ENCODE data around the gene ATP1A3. TPM values are rescaled to one million over a fixed set of nuclear protein-coding genes. Genes with fewer than 3 reads are reported as not detected.
A peak's percentile ranks its signal among the peaks of the same experiment; 100 is the strongest.
"Not testable (repeated sequence)": the region's sequence is repeated elsewhere in the genome, so short reads cannot be mapped to it uniquely, and the experiment has no call there.

ATP1A3 gene
- polyA plus RNA-seq, 1 of the 3 experiments (the other 2 are of a cell fraction) = 0.77 TPM

DNA sequence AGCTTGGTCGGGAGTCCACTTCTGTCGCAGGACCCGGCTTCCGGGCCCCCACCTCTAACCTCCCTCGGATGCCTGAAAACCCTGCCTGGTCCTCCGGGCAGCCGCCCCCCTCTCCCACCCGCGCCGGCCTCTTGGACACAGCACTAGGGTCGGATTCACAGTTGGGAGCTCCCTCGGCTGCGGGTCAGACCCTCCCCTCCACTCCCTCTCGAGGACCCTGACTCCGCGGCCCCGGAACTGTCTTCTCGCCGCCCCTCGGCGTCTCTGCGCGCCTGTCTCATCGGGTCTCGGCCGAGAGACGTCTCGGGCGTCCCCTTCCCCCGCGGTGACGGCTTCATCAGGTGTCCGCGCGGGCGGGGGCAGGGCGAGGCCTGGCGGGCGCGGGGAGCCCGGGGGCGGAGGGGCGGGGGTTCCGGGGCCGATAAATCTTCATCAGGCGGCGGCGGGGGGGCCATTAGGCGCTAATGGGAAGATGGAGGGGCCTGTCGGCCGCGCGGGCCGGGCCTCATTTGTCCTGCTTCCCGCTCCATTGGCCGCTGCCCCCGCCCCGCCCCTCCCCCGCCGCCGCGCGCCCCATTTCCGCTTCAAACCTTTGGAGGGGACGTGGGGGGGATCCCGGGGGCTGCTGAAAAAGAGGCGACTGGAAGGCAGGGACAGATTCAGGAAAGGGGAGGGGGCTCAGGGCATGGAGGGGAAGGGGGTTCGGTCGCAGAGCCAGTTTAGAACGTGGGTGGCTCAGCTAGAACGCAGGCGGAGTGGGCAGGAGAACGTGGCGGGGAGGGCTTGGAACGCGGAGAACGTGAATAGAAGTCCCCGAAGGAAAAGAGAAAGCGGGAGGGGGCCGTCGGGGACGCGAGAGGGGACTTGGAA, 53.9 kb downstream of the ATP1A3 start:
- Histone ChIP-seq H3F3A (replicated peaks; ENCODE audit: insufficient read depth) (no peaks in the 10 kb centered on the region), H4K20me1 (ENCODE audit: insufficient read depth) (0 out of 2 replicates have a peak, but pooled peaks cover 3% of the 10 kb centered on the region), H3K4me1 (ENCODE audit: control insufficient read depth in 1 of 2, insufficient read depth in 2 of 2, low read depth in 1 of 2, low read length in 1 of 2) (no peaks in the 10 kb centered on the region; a peak in 1 of 4 replicates), H3K9me3 (no peaks in the 10 kb centered on the region), H3K27me3 (ENCODE audit: insufficient read depth) (no peaks in the 10 kb centered on the region), H3K36me3 (replicated peaks in 1 of 2; ENCODE audit: control insufficient read depth in 1 of 2, insufficient read depth in 2 of 2, low read length in 1 of 2) (no peaks in the 10 kb centered on the region), H3K4me3 (ENCODE audit: low read depth in 2 of 2, low read length in 1 of 2) (peak overlapping the region; percentile 35 to 42; a peak in 3 of 4 replicates), H3K9me2 (no peaks in the 10 kb centered on the region), H3K79me2 (ENCODE audit: insufficient read depth) (no peaks in the 10 kb centered on the region), H2AFZ (ENCODE audit: low read depth) (peak overlapping the region; percentile 81; the same call in 1 of the 2 replicates), H3K27ac (ENCODE audit: low read depth in 2 of 2, low read length in 1 of 2) (peak overlapping the region in 1 of 2 experiments; percentile 47; a peak in 1 of 4 replicates), H3K9ac (peak overlapping the region; percentile 45), H3K4me2 (peak overlapping the region; percentile 70)
- 5% methylated on average over 38 of the region's 83 CpGs for WGBS (ENCODE audit: low lambda C conversion rate)
- no peak for TF ChIP-seq CTCF (IDR thresholded peaks at IDR 0.05)
- no peak for TF ChIP-seq RCOR1 (IDR thresholded peaks at IDR 0.05; ENCODE audit: low read length)
- no peak for TF ChIP-seq NRF1 (IDR thresholded peaks at IDR 0.05; ENCODE audit: low read depth, low read length)
- no peak for TF ChIP-seq USF1 (IDR thresholded peaks at IDR 0.05; ENCODE audit: borderline replicate concordance, low read depth)
- no peak for TF ChIP-seq REST (IDR thresholded peaks at IDR 0.05; ENCODE audit: low read depth, low read length)
- TF ChIP-seq, protein P1, sequence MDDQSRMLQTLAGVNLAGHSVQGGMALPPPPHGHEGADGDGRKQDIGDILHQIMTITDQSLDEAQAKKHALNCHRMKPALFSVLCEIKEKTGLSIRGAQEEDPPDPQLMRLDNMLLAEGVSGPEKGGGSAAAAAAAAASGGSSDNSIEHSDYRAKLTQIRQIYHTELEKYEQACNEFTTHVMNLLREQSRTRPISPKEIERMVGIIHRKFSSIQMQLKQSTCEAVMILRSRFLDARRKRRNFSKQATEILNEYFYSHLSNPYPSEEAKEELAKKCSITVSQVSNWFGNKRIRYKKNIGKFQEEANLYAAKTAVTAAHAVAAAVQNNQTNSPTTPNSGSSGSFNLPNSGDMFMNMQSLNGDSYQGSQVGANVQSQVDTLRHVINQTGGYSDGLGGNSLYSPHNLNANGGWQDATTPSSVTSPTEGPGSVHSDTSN (IDR thresholded peaks at IDR 0.05) = no peak
- no peak for TF ChIP-seq RFX5 (IDR thresholded peaks at IDR 0.05; ENCODE audit: low read length)
- TF ChIP-seq ZBTB33 (IDR thresholded peaks at IDR 0.05; ENCODE audit: borderline replicate concordance, low read depth) = no peak
- TF ChIP-seq GATA2 (CRISPR knock-in tag; IDR thresholded peaks at IDR 0.05) = no peak
- TF ChIP-seq SIN3A (IDR thresholded peaks at IDR 0.05; ENCODE audit: borderline replicate concordance, low read depth, low read length) = no peak
- TF ChIP-seq MEF2A (IDR thresholded peaks at IDR 0.05; ENCODE audit: borderline replicate concordance, low read depth) = no peak
- no peak for TF ChIP-seq TCF12 (IDR thresholded peaks at IDR 0.05)
- no peak for TF ChIP-seq CHD2 (IDR thresholded peaks at IDR 0.05; ENCODE audit: low read length, partially characterized antibody)
- TF ChIP-seq, protein P2, sequence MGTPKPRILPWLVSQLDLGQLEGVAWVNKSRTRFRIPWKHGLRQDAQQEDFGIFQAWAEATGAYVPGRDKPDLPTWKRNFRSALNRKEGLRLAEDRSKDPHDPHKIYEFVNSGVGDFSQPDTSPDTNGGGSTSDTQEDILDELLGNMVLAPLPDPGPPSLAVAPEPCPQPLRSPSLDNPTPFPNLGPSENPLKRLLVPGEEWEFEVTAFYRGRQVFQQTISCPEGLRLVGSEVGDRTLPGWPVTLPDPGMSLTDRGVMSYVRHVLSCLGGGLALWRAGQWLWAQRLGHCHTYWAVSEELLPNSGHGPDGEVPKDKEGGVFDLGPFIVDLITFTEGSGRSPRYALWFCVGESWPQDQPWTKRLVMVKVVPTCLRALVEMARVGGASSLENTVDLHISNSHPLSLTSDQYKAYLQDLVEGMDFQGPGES (IDR thresholded peaks at IDR 0.05; ENCODE audit: low read depth, low read length) = no peak
- TF ChIP-seq POLR2AphosphoS5 (IDR thresholded peaks at IDR 0.05; ENCODE audit: low read depth, low read length) = no peak
- POLR2A ChIA-PET = interaction anchor here (1.6 kb wide), 1 partner anchor 80 kb away, joined by 5 read pairs; the partner anchor contains the start of gene RPS19
- peak; percentile 87 for DNase-seq
- CTCF ChIA-PET = interaction anchor here (3.4 kb wide), 1 partner anchor 67 kb away, joined by 15 read pairs; no protein-coding TSS in a partner anchor

DNA sequence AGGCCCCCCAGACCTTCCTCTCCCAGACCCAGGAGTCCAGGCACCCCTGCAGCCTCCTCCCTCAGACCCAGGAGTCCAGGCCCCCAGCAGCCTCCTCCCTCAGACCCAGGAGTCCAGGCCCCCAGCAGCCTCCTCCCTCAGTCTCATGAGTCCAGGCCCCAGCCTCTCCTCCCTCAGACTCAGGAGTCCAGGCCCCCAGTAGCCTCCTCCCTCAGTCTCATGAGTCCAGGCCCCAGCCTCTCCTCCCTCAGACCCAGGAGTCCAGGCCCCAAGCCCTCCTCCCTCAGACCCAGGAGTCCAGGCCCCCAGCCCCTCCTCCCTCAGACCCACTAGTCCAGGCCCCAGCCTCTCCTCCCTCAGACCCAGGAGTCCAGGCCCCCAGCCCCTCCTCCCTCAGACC, 54.8 kb downstream of the ATP1A3 start:
- H3K4me2 ChIP-seq; H3K79me2 ChIP-seq (ENCODE audit: insufficient read depth); H3F3A ChIP-seq (replicated peaks; ENCODE audit: insufficient read depth); CTCF ChIA-PET; H4K20me1 ChIP-seq (ENCODE audit: insufficient read depth); H3K36me3 ChIP-seq (replicated peaks in 1 of 2; ENCODE audit: control insufficient read depth in 1 of 2, insufficient read depth in 2 of 2, low read length in 1 of 2); DNase-seq; H2AFZ ChIP-seq (ENCODE audit: low read depth); H3K4me3 ChIP-seq (ENCODE audit: low read depth in 2 of 2, low read length in 1 of 2); H3K4me1 ChIP-seq (ENCODE audit: control insufficient read depth in 1 of 2, insufficient read depth in 2 of 2, low read depth in 1 of 2, low read length in 1 of 2); H3K27ac ChIP-seq (ENCODE audit: low read depth in 2 of 2, low read length in 1 of 2); H3K9ac ChIP-seq; H3K9me2 ChIP-seq; H3K9me3 ChIP-seq; H3K27me3 ChIP-seq (ENCODE audit: insufficient read depth): not testable (repeated sequence)
- POLR2A ChIA-PET = interaction anchor here (1.6 kb wide), 1 partner anchor 79 kb away, joined by 5 read pairs; the partner anchor contains the start of gene RPS19

All from SK-N-SH (cell line).